Measurements from ENCODE around the gene ZBTB16. TPM values are rescaled to one million over a fixed set of nuclear protein-coding genes. Genes with fewer than 3 reads are reported as not detected.
A peak's percentile ranks its signal among the peaks of the same experiment; 100 is the strongest.

The ZBTB16 gene
- total RNA-seq, 1 donor from 2014 or later, result 17.7 TPM

- Mint-ChIP-seq H3K4me1 (peaks cover 57% of the 10 kb centered on the region), H3K27me3 (ENCODE audit: insufficient read depth, low read depth) (peaks cover 7% of the 10 kb centered on the region)
- peaks cover 37% of the 10 kb centered on the region for H3K4me1 ChIP-seq
Measured at GRCh38 chr11:114180301-114181055, 121.0 kb downstream of the ZBTB16 start.

DNA sequence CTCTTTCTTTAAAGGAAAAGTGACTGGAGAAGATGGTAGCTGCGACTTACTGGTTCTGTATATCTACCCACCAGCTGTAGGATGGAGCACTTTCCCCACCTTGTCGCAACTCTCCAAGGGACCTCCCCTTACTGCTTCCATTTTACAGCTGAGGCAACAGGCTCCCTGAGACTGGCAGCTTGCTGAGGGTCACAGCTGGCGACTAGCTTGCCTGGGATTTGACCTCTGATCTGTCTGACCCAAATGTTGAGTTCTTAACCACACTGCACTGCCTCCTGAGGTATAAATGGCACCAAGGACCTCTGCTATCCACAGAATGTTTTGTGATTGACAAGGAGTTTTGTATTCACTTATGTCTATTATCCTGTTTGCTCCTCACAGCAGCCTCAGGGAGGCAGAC, 121.7 kb downstream of the ZBTB16 start:
- Histone ChIP-seq H3K4me3 (no peak overlapping the region), H3K9ac (no peak overlapping the region), H3K27ac (no peak overlapping the region), H2AFZ (replicated peaks) (no peak overlapping the region), H4K20me1 (ENCODE audit: low read depth) (peaks cover 25% of the 10 kb centered on the region), H3K27me3 (no peaks in the 10 kb centered on the region), H3K36me3 (no peaks in the 10 kb centered on the region), H3K79me2 (ENCODE audit: low read depth) (peaks cover 11% of the 10 kb centered on the region), H3K4me1 (peaks cover 37% of the 10 kb centered on the region), H3F3A (ENCODE audit: low read depth) (no peaks in the 10 kb centered on the region), H3K4me2 (no peak overlapping the region), H3K9me3 (ENCODE audit: low read depth) (no peaks in the 10 kb centered on the region)
- DNase-seq (ENCODE audit: low spot score), result no peak
- H3K27me3 Mint-ChIP-seq (ENCODE audit: insufficient read depth, low read depth), result peaks cover 7% of the 10 kb centered on the region
- peaks cover 24% of the 10 kb centered on the region for H3K36me3 Mint-ChIP-seq
- H3K4me3 Mint-ChIP-seq, result no peak overlapping the region
- H3K27ac Mint-ChIP-seq, result peak overlapping the region; percentile 38
- H3K9me3 Mint-ChIP-seq, result peaks cover 4% of the 10 kb centered on the region
- TF ChIP-seq EZH2phosphoT487 (IDR thresholded peaks at IDR 0.05) (no peak), EZH2 (IDR thresholded peaks at IDR 0.05) (no peak), CTCF (IDR thresholded peaks at IDR 0.05) (no peak)
- H3K4me1 Mint-ChIP-seq, result peaks cover 57% of the 10 kb centered on the region

More at GRCh38 chr11:114180301-114181055, 121.0 kb downstream of the ZBTB16 start:
- H3K27ac ChIP-seq, result no peak overlapping the region
- H3K9ac ChIP-seq, result no peak overlapping the region
- peaks cover 11% of the 10 kb centered on the region for H3K79me2 ChIP-seq (ENCODE audit: low read depth)
- no peak overlapping the region for H3K4me2 ChIP-seq
- H3K27ac Mint-ChIP-seq, result peak overlapping the region; percentile 64
- H3F3A ChIP-seq (ENCODE audit: low read depth), result no peaks in the 10 kb centered on the region
- TF ChIP-seq CTCF (IDR thresholded peaks at IDR 0.05) (peak; percentile 53), EZH2phosphoT487 (IDR thresholded peaks at IDR 0.05) (no peak)
- no peak overlapping the region for H3K4me3 Mint-ChIP-seq
- H3K36me3 ChIP-seq, result no peaks in the 10 kb centered on the region
- no peaks in the 10 kb centered on the region for H3K9me3 Mint-ChIP-seq
- no peaks in the 10 kb centered on the region for H3K9me3 ChIP-seq (ENCODE audit: low read depth)
- no peaks in the 10 kb centered on the region for H3K27me3 ChIP-seq
- H3K4me3 ChIP-seq, result no peak overlapping the region
- H2AFZ ChIP-seq (replicated peaks), result no peak overlapping the region
- H4K20me1 ChIP-seq (ENCODE audit: low read depth), result peaks cover 25% of the 10 kb centered on the region
- peaks cover 18% of the 10 kb centered on the region for H3K36me3 Mint-ChIP-seq
- DNase-seq (ENCODE audit: low spot score), result peak; percentile 45

GRCh38 chr11:114181752-114182151, 122.2 kb downstream of the ZBTB16 start:
- Mint-ChIP-seq H3K4me3 (no peak overlapping the region), H3K27me3 (ENCODE audit: insufficient read depth, low read depth) (peaks cover 7% of the 10 kb centered on the region), H3K36me3 (peaks cover 29% of the 10 kb centered on the region), H3K27ac (peak overlapping the region; percentile 99), H3K9me3 (peaks cover 9% of the 10 kb centered on the region), H3K4me1 (peaks cover 57% of the 10 kb centered on the region)
- no peak for DNase-seq (ENCODE audit: low spot score)
- H3K4me1 ChIP-seq, result peaks cover 37% of the 10 kb centered on the region
- no peak overlapping the region for H3K9ac ChIP-seq
- H3K27ac ChIP-seq, result no peak overlapping the region
- peaks cover 25% of the 10 kb centered on the region for H4K20me1 ChIP-seq (ENCODE audit: low read depth)
- no peaks in the 10 kb centered on the region for H3F3A ChIP-seq (ENCODE audit: low read depth)
- H2AFZ ChIP-seq (replicated peaks), result no peak overlapping the region
- no peaks in the 10 kb centered on the region for H3K9me3 ChIP-seq (ENCODE audit: low read depth)
- no peak overlapping the region for H3K4me3 ChIP-seq
- H3K79me2 ChIP-seq (ENCODE audit: low read depth), result peaks cover 11% of the 10 kb centered on the region
- no peak overlapping the region for H3K4me2 ChIP-seq
- H3K27me3 ChIP-seq, result no peaks in the 10 kb centered on the region
- no peaks in the 10 kb centered on the region for H3K36me3 ChIP-seq
- no peak for TF ChIP-seq EZH2 (IDR thresholded peaks at IDR 0.05)
- no peak for TF ChIP-seq CTCF (IDR thresholded peaks at IDR 0.05)
- no peak for TF ChIP-seq EZH2phosphoT487 (IDR thresholded peaks at IDR 0.05)

Data from neural progenitor cell (in vitro differentiated cells).